Astrocyte of the spinal cord (primary cell): ENCODE data around the gene DMBT1.

Experiments used
- DNase-seq: peaks from one replicate; pipeline ENCODE4 v3.0.0; 2011; ENCODE audit warnings: low read depth, low spot score
- H3K4me3 ChIP-seq: 2 replicates; pipeline ENCODE4 v1.5.1; 2011; ENCODE audit warnings: low read depth, mild to moderate bottlenecking, low read length, moderate library complexity
- in situ Hi-C: cut with HindIII; loops from 2 replicates; pipeline ENCODE4 v1.10.0; 2017; ENCODE audit warnings: low sequenced_read_pairs
- TF ChIP-seq, protein P1 (sequence below): IDR thresholded peaks from 2 replicates; pipeline ENCODE4 v1.5.1; 2012; ENCODE audit warnings: low read depth, mild to moderate bottlenecking, low read length, inconsistent platforms

Gene DMBT1

GRCh38 chr10:122637376-122637775, 76.8 kb downstream of the DMBT1 start:
- TF ChIP-seq, protein P1, sequence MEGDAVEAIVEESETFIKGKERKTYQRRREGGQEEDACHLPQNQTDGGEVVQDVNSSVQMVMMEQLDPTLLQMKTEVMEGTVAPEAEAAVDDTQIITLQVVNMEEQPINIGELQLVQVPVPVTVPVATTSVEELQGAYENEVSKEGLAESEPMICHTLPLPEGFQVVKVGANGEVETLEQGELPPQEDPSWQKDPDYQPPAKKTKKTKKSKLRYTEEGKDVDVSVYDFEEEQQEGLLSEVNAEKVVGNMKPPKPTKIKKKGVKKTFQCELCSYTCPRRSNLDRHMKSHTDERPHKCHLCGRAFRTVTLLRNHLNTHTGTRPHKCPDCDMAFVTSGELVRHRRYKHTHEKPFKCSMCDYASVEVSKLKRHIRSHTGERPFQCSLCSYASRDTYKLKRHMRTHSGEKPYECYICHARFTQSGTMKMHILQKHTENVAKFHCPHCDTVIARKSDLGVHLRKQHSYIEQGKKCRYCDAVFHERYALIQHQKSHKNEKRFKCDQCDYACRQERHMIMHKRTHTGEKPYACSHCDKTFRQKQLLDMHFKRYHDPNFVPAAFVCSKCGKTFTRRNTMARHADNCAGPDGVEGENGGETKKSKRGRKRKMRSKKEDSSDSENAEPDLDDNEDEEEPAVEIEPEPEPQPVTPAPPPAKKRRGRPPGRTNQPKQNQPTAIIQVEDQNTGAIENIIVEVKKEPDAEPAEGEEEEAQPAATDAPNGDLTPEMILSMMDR: no peak
- no peak overlapping the region for H3K4me3 ChIP-seq
- in situ Hi-C loops: no loop called here
- DNase-seq: no peak

GRCh38 chr10:122638106-122638505, 77.6 kb downstream of the DMBT1 start:
- no peak for DNase-seq
- no peak overlapping the region for H3K4me3 ChIP-seq
- TF ChIP-seq, protein P1: no peak
- in situ Hi-C loops: no loop called here

- no peak overlapping the region for H3K4me3 ChIP-seq
- in situ Hi-C loops: no loop called here
- TF ChIP-seq, protein P1: no peak
- no peak for DNase-seq
Measured at GRCh38 chr10:122639801-122640200, 79.2 kb downstream of the DMBT1 start.

GRCh38 chr10:122640921-122641320, 80.4 kb downstream of the DMBT1 start:
- in situ Hi-C loops: no loop called here
- DNase-seq: no peak
- TF ChIP-seq, protein P1: no peak
- no peak overlapping the region for H3K4me3 ChIP-seq

- H3K4me3 ChIP-seq: no peak overlapping the region
- TF ChIP-seq, protein P1: no peak
- in situ Hi-C loops: no loop called here
- DNase-seq: no peak
Measured at GRCh38 chr10:122642726-122643605, 82.4 kb downstream of the DMBT1 start.

DNA sequence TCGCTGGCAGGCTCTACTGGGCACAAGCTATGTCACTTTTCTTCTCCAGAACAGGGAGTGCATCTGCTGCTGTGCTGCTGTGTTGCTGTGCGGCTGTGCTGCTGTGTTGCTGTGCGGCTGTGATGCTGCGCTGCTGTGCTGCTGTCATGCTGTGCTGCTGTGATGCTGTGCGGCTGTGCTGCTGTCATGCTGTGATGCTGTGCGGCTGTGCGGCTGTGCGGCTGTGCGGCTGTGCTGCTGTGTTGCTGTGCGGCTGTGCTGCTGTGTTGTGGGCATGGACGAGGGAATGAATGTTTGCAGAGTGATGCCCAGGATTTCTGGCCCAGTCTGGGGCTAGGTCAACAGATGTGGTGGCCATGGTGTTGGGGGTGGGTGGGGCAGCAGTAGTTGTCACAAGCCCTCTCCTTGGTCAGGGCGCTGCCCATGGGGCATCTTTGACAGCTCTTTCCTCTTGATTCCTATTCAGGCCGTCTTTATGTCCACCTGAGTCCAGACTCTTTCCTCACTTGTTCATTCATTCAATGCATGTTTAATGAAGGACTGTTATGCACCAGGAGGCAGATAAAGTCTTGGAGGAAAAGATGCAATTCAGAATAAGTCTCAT, 83.5 kb downstream of the DMBT1 start:
- TF ChIP-seq, protein P1: no peak
- DNase-seq: no peak
- in situ Hi-C loops: no loop called here
- H3K4me3 ChIP-seq: no peak overlapping the region
